GM12891 (cell line): Measurements from ENCODE around the gene IFI16.

Source experiments
- POLR2A ChIP-seq: IDR thresholded peaks from 2 replicates; pipeline ENCODE4 v1.6.1; 2011; ENCODE audit warnings: low read depth, low read length, control low read depth
- POLR2AphosphoS5 ChIP-seq: IDR thresholded peaks from 2 replicates; pipeline ENCODE4 v1.6.1; 2011; ENCODE audit warnings: low read depth, low read length, control low read depth
- POU2F2 ChIP-seq: IDR thresholded peaks from 2 replicates; pipeline ENCODE4 v1.6.1; 2011; ENCODE audit warnings: low read depth, mild to moderate bottlenecking, control low read depth, low read length, moderate library complexity
- TAF1 ChIP-seq: IDR thresholded peaks from 2 replicates; pipeline ENCODE4 v1.6.1; 2011; ENCODE audit warnings: low read depth, low read length, control low read depth

DNA sequence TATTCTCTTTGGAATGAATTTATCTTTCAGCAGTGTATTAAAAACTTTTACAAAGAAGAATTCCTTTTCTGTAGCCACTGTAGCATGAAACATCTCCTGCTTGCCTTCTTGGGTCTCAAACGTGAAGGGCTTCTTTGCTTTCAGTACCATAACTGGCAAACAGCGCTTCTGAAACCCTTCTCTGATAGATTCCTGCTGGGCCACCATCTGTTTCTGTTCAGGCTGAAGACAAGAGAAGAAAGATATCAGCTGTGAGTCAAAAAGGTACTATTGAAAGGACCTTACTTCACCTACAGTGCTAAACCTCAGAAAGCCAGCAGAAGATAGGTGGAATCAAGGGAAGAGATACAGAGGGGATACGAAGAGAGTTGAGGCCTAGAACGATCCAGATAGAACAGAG lies 56.4 kb downstream of the IFI16 start:
- TF ChIP-seq POLR2AphosphoS5 (no peak), TAF1 (no peak), POLR2A (no peak), POU2F2 (no peak)
